ENCODE data around the gene SAE1. TPM values are rescaled to one million over a fixed set of nuclear protein-coding genes. Genes with fewer than 3 reads are reported as not detected.
A peak's percentile ranks its signal among the peaks of the same experiment; 100 is the strongest.

Gene SAE1
- total RNA-seq, 2 donors from 2014 or later: 14.5 to 21.5 TPM

DNA sequence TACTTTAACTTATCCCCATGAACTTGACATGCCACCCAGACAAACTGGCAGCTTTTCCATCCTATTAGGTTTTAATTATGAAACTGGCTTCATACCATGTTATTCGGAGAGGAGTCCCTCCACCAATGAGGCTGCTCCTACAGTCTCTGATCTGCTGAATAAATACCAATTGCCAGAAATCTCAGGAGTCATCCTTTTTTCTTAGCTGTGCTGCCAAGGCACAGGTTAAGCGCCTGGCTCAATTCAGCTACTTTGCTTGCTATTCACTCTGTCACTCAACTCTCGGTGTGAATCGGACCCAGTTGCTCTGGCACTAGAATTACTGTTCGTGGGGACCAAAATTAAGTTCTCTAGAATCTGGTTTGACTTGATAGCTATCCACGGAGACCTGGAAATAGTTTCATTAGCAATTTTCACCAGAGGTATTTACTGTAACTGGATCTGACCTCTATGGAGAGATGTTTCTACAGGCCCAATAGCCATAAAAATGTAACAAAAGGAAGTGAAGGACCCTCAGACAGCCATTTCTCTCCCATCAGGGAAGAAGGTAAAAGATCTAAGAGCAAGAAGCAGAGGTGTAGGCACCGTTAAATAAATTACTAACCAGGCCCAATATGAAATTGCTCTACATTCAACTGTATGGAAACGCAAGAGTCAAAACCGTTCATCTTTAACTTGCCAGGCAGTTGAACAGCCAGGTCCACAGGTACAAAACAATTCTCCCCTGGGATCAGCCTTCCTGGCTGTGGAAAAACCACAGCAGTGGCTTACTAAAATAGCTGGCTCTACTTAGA lies 22.5 kb upstream of the SAE1 start:
- TF ChIP-seq, protein P1, sequence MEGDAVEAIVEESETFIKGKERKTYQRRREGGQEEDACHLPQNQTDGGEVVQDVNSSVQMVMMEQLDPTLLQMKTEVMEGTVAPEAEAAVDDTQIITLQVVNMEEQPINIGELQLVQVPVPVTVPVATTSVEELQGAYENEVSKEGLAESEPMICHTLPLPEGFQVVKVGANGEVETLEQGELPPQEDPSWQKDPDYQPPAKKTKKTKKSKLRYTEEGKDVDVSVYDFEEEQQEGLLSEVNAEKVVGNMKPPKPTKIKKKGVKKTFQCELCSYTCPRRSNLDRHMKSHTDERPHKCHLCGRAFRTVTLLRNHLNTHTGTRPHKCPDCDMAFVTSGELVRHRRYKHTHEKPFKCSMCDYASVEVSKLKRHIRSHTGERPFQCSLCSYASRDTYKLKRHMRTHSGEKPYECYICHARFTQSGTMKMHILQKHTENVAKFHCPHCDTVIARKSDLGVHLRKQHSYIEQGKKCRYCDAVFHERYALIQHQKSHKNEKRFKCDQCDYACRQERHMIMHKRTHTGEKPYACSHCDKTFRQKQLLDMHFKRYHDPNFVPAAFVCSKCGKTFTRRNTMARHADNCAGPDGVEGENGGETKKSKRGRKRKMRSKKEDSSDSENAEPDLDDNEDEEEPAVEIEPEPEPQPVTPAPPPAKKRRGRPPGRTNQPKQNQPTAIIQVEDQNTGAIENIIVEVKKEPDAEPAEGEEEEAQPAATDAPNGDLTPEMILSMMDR (IDR thresholded peaks at IDR 0.05): no peak
- TF ChIP-seq POLR2A (IDR thresholded peaks at IDR 0.05): no peak
- H3K27ac ChIP-seq: peak overlapping the region; percentile 60 to 99 (median 74)
- peaks cover 40% of the 10 kb centered on the region for H3K4me1 ChIP-seq
- H3K4me3 ChIP-seq: no peak overlapping the region
- DNase-seq (no peak), ATAC-seq (no peak)
- no peaks in the 10 kb centered on the region for H3K9me3 ChIP-seq
- intact Hi-C loops (cut with DNase I): no loop called here
- no peaks in the 10 kb centered on the region for H3K36me3 ChIP-seq (replicated peaks in 1 of 2; ENCODE audit: insufficient read depth in 1 of 2, low read depth in 2 of 2)
- no peaks in the 10 kb centered on the region for H3K27me3 ChIP-seq
- 48 to 60% methylated on average over 9 of the region's 9 CpGs for WGBS, 2 donors

DNA sequence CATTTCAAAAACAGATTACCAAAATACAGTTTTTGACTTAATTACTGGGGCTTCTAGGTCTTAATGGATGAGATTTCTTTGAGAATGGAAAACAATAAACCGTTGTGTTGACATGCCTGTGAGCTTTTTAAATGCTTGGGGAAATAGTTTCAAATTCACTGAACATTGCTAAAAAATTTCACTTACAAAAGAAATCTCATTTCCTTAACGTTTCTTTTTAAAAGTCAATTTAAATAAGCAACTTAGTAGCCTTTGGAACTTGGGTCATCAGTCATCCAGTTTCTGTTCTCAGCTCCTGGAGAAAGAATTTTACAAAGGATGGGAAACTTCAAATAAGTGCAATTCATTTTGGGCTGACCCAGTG lies 21.5 kb upstream of the SAE1 start:
- no peak overlapping the region for H3K4me3 ChIP-seq
- peaks cover 43% of the 10 kb centered on the region for H3K4me1 ChIP-seq
- peak overlapping the region; percentile 39 to 100 (median 99) for H3K27ac ChIP-seq
- H3K9me3 ChIP-seq: no peaks in the 10 kb centered on the region
- H3K27me3 ChIP-seq: no peaks in the 10 kb centered on the region
- H3K36me3 ChIP-seq (replicated peaks in 1 of 2; ENCODE audit: insufficient read depth in 1 of 2, low read depth in 2 of 2): no peaks in the 10 kb centered on the region
- no peak for TF ChIP-seq POLR2A (IDR thresholded peaks at IDR 0.05)
- TF ChIP-seq, protein P1 (IDR thresholded peaks at IDR 0.05): no peak
- DNase-seq (no peak), ATAC-seq (no peak)
- 41 to 44% methylated on average over 2 of the region's 2 CpGs for WGBS, 2 donors
- intact Hi-C loops (cut with DNase I): no loop called here

DNA sequence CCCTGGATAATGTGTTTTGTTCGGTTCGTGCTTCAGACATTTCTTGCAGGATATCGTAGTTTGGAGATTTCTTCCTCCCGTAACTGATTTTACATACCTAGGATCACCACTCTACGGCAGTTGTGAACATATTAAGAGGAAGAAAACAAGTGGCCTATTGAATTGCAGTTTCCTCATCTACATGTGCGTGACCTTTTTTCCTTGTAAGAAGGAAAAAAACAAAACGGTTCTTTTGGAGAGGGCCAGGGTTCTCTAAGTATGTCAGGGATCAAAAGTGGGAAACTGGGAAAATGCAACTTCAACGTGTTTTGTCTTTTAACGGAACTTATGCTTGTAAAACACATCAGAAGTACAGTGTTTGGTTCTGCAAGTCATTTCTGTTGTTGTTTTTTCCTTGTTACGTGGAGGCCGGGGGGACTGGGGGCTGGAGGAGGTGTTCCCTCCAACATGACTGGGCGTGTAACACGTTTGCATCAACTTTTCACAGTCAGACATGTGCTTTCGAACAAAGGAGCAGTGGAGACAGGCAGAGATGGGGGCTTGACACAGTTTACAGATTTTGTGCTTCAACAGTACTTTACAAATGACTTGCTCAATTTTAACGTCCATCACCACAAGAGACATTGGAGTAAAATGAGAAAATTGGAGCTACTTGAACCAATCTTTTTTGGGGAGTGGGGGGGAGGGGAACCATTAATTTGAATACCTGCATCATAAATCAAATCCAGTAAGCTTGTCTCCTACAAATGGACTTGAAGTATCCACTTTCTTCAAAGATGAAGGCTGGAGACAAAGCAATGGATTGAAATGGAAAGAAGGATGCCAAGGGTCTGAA lies 20.9 kb upstream of the SAE1 start:
- no peak for DNase-seq
- no peaks in the 10 kb centered on the region for H3K36me3 ChIP-seq (replicated peaks in 1 of 2; ENCODE audit: insufficient read depth in 1 of 2, low read depth in 2 of 2)
- no peaks in the 10 kb centered on the region for H3K9me3 ChIP-seq
- ATAC-seq: no peak
- H3K4me1 ChIP-seq: peaks cover 47% of the 10 kb centered on the region
- peak overlapping the region in 1 of 2 donors; percentile 70 for H3K4me3 ChIP-seq
- no peaks in the 10 kb centered on the region for H3K27me3 ChIP-seq
- TF ChIP-seq, protein P1 (IDR thresholded peaks at IDR 0.05): no peak
- TF ChIP-seq POLR2A (IDR thresholded peaks at IDR 0.05): no peak
- H3K27ac ChIP-seq: peak overlapping the region; percentile 99 to 100 (median 99)
- intact Hi-C loops (cut with DNase I): no loop called here
- 38 to 45% methylated on average over 15 of the region's 15 CpGs for WGBS, 2 donors

DNA sequence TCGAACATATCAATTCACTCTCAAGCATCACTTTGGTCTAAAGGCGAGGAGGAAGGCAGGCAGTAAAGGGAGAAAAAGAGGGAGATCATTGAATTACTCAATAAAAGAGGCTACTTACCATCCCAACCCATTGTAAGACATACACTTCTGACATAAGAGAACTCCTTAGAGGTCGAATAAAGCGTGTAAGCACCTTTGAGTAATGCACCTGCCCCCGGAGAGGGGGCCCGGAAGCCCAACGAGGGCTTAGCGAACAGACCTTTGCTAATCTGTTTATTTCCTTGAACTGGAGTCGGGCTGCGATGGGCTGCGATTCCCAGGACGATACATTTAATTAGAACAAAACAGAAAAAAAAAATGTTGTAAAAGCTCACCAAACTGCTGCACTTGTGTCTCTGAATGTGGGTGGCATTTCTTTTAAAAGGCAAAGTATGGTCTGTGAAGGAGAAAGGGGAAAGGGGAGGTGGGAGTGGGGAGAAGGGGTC lies 20.1 kb upstream of the SAE1 start:
- Histone ChIP-seq H3K27ac (peak overlapping the region; percentile 99 to 100 (median 99)), H3K27me3 (no peaks in the 10 kb centered on the region), H3K36me3 (replicated peaks in 1 of 2; ENCODE audit: insufficient read depth in 1 of 2, low read depth in 2 of 2) (no peaks in the 10 kb centered on the region), H3K9me3 (no peaks in the 10 kb centered on the region), H3K4me3 (peak overlapping the region; percentile 70 to 75), H3K4me1 (peaks cover 47% of the 10 kb centered on the region)
- peak in 1 of 3 donors; percentile 33 for TF ChIP-seq POLR2A (IDR thresholded peaks at IDR 0.05)
- TF ChIP-seq, protein P1 (IDR thresholded peaks at IDR 0.05): no peak
- intact Hi-C loops (cut with DNase I): no loop called here
- ATAC-seq: no peak
- 12 to 18% methylated on average over 12 of the region's 12 CpGs for WGBS, 2 donors
- DNase-seq: peak in 2 of 4 donors; percentile 41 to 50
